Left ventricle myocardium inferior (tissue), 1 donor: ENCODE results near the gene ANK2. TPM values are rescaled to one million over a fixed set of nuclear protein-coding genes. Genes with fewer than 3 reads are reported as not detected.
A peak's percentile ranks its signal among the peaks of the same experiment; 100 is the strongest.

Experiments used
- DNase-seq: peaks from one replicate; pipeline ENCODE4 v3.0.0-alpha.2; 2020
- H3K27ac ChIP-seq: fragments of 200-600 bp; replicated peaks from 2 replicates; pipeline ENCODE4 v1.8.0; 2021
- H3K27me3 ChIP-seq: fragments of 200-600 bp; 2 replicates; pipeline ENCODE4 v1.8.0; 2021; ENCODE audit warnings: low read depth
- H3K36me3 ChIP-seq: fragments of 200-600 bp; 2 replicates; pipeline ENCODE4 v1.8.0; 2021
- H3K4me1 ChIP-seq: fragments of 200-600 bp; 2 replicates; pipeline ENCODE4 v1.8.0; 2021
- H3K4me3 ChIP-seq: fragments of 200-600 bp; 2 replicates; pipeline ENCODE4 v1.8.0; 2021; ENCODE audit warnings: mild to moderate bottlenecking, moderate library complexity
- H3K9me3 ChIP-seq: fragments of 200-600 bp; replicated peaks from 2 replicates; pipeline ENCODE4 v1.8.0; 2021
- intact Hi-C: fragments of 100-400 bp; cut with micrococcal nuclease; formaldehyde crosslinking; loops from one replicate; pipeline ENCODE4 v1.11.0; 2022
- total RNA-seq: library from RNA; stranded (reverse); fragmentation: NEBNext Ultra II Directional; extraction: Animal tissue kit (Norgen Biotek cat#: 25700); gene quantifications from one replicate; pipeline ENCODE4 v1.2.1, GENCODE V29; 2021
- TF ChIP-seq, protein P1 (sequence below): fragments of 200-600 bp; IDR thresholded peaks from 2 replicates; pipeline ENCODE4 v1.8.0; 2021; ENCODE audit warnings: antibody characterized with exemption, mild to moderate bottlenecking, borderline replicate concordance
- donor health status: DM: no; HTN: yes; CAD: no; lungs with severe emphysema.

ANK2 gene
- total RNA-seq, 1 donor from 2014 or later, result 267 TPM

GRCh38 chr4:113248320-113248719, 198.9 kb downstream of the ANK2 start:
- H3K4me1 ChIP-seq, result no peaks in the 10 kb centered on the region
- H3K27ac ChIP-seq, result no peak overlapping the region
- DNase-seq, result no peak
- H3K27me3 ChIP-seq, result no peaks in the 10 kb centered on the region
- no peaks in the 10 kb centered on the region for H3K9me3 ChIP-seq
- TF ChIP-seq, protein P1, sequence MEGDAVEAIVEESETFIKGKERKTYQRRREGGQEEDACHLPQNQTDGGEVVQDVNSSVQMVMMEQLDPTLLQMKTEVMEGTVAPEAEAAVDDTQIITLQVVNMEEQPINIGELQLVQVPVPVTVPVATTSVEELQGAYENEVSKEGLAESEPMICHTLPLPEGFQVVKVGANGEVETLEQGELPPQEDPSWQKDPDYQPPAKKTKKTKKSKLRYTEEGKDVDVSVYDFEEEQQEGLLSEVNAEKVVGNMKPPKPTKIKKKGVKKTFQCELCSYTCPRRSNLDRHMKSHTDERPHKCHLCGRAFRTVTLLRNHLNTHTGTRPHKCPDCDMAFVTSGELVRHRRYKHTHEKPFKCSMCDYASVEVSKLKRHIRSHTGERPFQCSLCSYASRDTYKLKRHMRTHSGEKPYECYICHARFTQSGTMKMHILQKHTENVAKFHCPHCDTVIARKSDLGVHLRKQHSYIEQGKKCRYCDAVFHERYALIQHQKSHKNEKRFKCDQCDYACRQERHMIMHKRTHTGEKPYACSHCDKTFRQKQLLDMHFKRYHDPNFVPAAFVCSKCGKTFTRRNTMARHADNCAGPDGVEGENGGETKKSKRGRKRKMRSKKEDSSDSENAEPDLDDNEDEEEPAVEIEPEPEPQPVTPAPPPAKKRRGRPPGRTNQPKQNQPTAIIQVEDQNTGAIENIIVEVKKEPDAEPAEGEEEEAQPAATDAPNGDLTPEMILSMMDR, result peak; percentile 41
- intact Hi-C loops, result no loop called here
- peaks cover 14% of the 10 kb centered on the region for H3K36me3 ChIP-seq
- no peak overlapping the region for H3K4me3 ChIP-seq

- H3K36me3 ChIP-seq, result peaks cover 24% of the 10 kb centered on the region
- H3K4me3 ChIP-seq, result no peak overlapping the region
- TF ChIP-seq, protein P1, result no peak
- H3K4me1 ChIP-seq, result peaks cover 9% of the 10 kb centered on the region
- no peak for DNase-seq
- no peaks in the 10 kb centered on the region for H3K9me3 ChIP-seq
- intact Hi-C loops, result no loop called here
- H3K27me3 ChIP-seq, result no peaks in the 10 kb centered on the region
- no peak overlapping the region for H3K27ac ChIP-seq
These were observed 206.2 kb downstream of the ANK2 start for GRCh38 chr4:113255628-113256027.

DNA sequence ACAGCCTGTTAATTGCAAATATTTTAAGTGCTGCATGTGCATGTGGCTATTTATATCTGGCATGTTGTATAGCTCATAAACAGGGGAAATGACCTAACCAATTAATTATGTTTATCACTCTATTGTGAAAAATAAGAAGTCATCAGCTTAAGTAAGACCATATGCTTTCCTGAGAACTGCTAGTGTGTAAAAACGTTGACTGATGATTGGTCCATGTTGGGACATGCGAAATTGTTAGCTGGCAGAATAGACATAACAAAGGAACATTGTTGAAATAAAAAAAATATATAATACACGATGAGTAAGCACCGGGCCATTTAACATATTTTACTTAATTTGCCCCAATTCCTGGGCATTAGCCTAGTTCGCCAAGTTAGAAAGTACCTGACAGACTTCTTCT, 207.5 kb downstream of the ANK2 start:
- H3K4me1 ChIP-seq, result peaks cover 9% of the 10 kb centered on the region
- H3K36me3 ChIP-seq, result peaks cover 14% of the 10 kb centered on the region
- intact Hi-C loops, result no loop called here
- H3K9me3 ChIP-seq, result no peaks in the 10 kb centered on the region
- H3K27ac ChIP-seq, result no peak overlapping the region
- DNase-seq, result no peak
- TF ChIP-seq, protein P1, result no peak
- H3K27me3 ChIP-seq, result no peaks in the 10 kb centered on the region
- no peak overlapping the region for H3K4me3 ChIP-seq

DNA sequence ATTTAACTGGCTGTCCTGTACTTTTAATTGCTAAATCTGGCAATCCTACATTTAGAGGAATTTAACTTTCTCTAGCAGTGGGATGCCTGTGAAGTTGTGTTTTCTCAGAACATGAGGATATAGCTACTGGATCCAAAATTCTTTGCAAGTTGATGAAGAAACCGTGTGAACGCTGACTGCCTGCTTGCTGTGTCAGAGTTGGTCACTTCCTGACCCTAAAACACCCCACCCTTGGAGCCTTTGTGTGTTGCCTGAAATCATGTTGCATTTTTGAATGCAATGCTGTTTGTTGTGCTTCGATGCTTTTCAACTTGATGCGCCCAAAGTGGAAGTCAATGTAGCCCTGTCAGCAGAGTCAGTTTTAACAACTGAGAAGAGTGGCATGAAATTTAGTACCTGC, 211.2 kb downstream of the ANK2 start:
- H3K27ac ChIP-seq, result no peak overlapping the region
- H3K27me3 ChIP-seq, result no peaks in the 10 kb centered on the region
- H3K4me1 ChIP-seq, result peaks cover 9% of the 10 kb centered on the region
- intact Hi-C loops, result no loop called here
- peaks cover 10% of the 10 kb centered on the region for H3K36me3 ChIP-seq
- no peaks in the 10 kb centered on the region for H3K9me3 ChIP-seq
- no peak overlapping the region for H3K4me3 ChIP-seq
- DNase-seq, result no peak
- TF ChIP-seq, protein P1, result no peak

DNA sequence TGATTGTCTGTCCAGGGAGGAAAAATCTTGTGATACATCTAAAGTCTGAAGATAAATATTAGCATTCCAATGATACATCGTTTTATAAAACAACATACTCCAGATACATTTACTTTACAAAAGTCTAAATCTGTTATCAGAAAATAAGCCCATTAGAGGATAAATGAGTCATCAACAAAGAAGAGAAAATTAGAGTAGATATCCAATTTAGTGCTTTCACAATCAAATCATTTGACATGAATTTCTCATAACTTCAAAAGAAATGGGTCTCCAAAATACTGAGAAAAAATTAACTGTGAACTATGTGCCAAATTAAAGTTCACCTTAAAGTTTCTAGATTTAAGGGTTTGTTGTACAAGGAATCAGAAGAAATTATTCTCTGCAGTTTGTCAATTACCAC, 213.8 kb downstream of the ANK2 start:
- Histone ChIP-seq H3K9me3 (peaks cover 8% of the 10 kb centered on the region), H3K4me1 (no peaks in the 10 kb centered on the region), H3K27me3 (no peaks in the 10 kb centered on the region), H3K27ac (no peak overlapping the region), H3K36me3 (peaks cover 3% of the 10 kb centered on the region), H3K4me3 (no peak overlapping the region)
- TF ChIP-seq, protein P1, result no peak
- intact Hi-C loops, result no loop called here
- no peak for DNase-seq
